Liver (tissue), 3 donors: ENCODE data around the gene CYP39A1.

Experiments used
- FOXA1 ChIP-seq: IDR thresholded peaks from 2 replicates; pipeline ENCODE4 v1.6.1; 2016; ENCODE audit warnings: antibody characterized with exemption
- GABPA ChIP-seq, 2 donors: IDR thresholded peaks in 1 of 2; conservative IDR thresholded peaks in 1 of 2; 2 replicates each; pipeline ENCODE4 v1.6.1; 2016; ENCODE audit warnings: antibody characterized with exemption in 2 of 2, mild to moderate bottlenecking in 1 of 2, moderate library complexity in 1 of 2
- RAD21 ChIP-seq, 2 donors: IDR thresholded peaks; 2 replicates each; pipeline ENCODE4 v1.6.1; 2016; ENCODE audit warnings: antibody characterized with exemption in 2 of 2, mild to moderate bottlenecking in 2 of 2
- TAF1 ChIP-seq: conservative IDR thresholded peaks from 2 replicates; pipeline ENCODE4 v1.6.1; 2016; ENCODE audit warnings: antibody characterized with exemption, mild to moderate bottlenecking
- TF ChIP-seq, protein P1 (sequence below): fragments of 150-350 bp; IDR thresholded peaks from 2 replicates; pipeline ENCODE4 v1.5.1; 2017; ENCODE audit warnings: improper control_type of control experiment, low read depth, low read length; ENCODE audit not compliant: missing input control
- TF ChIP-seq, protein P2 (sequence below): IDR thresholded peaks from 2 replicates; pipeline ENCODE4 v1.6.1; 2016; ENCODE audit warnings: antibody characterized with exemption, mild to moderate bottlenecking
- TF ChIP-seq, protein P3 (sequence below): IDR thresholded peaks from 2 replicates; pipeline ENCODE4 v1.6.1; 2016; ENCODE audit warnings: antibody characterized with exemption
- TF ChIP-seq, protein P4 (sequence below): IDR thresholded peaks from 2 replicates; pipeline ENCODE4 v1.6.1; 2016; ENCODE audit warnings: antibody characterized with exemption
- donor health status: healthy.
- donor health status: healthy.

DNA sequence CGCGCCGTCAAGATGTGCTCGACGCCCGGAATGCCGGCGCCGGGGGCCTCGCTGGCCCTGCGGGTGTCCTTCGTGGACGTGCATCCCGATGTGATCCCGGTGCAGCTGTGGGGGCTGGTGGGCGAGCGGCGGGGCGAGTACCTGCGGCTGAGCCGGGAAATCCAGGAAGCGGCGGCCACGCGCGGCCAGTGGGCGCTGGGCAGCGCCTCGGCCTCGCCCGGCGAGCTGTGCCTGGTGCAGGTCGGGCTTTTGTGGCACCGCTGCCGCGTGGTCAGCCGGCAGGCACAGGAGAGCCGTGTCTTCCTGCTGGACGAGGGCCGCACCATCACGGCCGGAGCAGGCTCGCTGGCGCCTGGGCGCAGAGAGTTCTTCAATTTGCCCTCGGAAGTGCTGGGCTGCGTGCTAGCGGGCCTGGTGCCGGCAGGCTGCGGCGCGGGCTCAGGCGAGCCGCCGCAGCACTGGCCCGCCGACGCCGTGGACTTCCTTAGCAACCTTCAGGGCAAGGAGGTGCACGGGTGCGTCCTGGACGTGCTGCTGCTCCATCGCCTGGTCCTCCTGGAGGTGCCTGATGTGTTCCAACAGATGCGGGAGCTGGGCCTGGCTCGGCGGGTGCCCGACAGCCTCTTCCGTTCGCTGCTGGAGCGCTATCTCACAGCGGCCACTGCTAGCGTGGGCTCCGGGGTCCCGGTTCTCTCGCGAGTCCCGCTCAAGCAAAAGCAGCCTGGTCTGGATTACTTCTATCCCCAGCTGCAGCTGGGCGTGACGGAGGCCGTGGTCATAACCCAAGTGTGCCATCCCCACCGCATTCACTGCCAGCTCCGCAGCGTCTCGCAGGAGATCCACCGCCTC lies 35.7 kb upstream of the CYP39A1 start:
- TF ChIP-seq FOXA1 (no peak), TAF1 (no peak), RAD21 (IDR thresholded peaks at IDR 0.05) (no peak), GABPA (IDR thresholded peaks at IDR 0.05 in 1 of 2, conservative IDR thresholded peaks at IDR 0.05 in 1 of 2) (no peak)
- TF ChIP-seq, protein P1, sequence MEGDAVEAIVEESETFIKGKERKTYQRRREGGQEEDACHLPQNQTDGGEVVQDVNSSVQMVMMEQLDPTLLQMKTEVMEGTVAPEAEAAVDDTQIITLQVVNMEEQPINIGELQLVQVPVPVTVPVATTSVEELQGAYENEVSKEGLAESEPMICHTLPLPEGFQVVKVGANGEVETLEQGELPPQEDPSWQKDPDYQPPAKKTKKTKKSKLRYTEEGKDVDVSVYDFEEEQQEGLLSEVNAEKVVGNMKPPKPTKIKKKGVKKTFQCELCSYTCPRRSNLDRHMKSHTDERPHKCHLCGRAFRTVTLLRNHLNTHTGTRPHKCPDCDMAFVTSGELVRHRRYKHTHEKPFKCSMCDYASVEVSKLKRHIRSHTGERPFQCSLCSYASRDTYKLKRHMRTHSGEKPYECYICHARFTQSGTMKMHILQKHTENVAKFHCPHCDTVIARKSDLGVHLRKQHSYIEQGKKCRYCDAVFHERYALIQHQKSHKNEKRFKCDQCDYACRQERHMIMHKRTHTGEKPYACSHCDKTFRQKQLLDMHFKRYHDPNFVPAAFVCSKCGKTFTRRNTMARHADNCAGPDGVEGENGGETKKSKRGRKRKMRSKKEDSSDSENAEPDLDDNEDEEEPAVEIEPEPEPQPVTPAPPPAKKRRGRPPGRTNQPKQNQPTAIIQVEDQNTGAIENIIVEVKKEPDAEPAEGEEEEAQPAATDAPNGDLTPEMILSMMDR: no peak
- TF ChIP-seq, protein P2, sequence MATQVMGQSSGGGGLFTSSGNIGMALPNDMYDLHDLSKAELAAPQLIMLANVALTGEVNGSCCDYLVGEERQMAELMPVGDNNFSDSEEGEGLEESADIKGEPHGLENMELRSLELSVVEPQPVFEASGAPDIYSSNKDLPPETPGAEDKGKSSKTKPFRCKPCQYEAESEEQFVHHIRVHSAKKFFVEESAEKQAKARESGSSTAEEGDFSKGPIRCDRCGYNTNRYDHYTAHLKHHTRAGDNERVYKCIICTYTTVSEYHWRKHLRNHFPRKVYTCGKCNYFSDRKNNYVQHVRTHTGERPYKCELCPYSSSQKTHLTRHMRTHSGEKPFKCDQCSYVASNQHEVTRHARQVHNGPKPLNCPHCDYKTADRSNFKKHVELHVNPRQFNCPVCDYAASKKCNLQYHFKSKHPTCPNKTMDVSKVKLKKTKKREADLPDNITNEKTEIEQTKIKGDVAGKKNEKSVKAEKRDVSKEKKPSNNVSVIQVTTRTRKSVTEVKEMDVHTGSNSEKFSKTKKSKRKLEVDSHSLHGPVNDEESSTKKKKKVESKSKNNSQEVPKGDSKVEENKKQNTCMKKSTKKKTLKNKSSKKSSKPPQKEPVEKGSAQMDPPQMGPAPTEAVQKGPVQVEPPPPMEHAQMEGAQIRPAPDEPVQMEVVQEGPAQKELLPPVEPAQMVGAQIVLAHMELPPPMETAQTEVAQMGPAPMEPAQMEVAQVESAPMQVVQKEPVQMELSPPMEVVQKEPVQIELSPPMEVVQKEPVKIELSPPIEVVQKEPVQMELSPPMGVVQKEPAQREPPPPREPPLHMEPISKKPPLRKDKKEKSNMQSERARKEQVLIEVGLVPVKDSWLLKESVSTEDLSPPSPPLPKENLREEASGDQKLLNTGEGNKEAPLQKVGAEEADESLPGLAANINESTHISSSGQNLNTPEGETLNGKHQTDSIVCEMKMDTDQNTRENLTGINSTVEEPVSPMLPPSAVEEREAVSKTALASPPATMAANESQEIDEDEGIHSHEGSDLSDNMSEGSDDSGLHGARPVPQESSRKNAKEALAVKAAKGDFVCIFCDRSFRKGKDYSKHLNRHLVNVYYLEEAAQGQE: no peak
- TF ChIP-seq, protein P3, sequence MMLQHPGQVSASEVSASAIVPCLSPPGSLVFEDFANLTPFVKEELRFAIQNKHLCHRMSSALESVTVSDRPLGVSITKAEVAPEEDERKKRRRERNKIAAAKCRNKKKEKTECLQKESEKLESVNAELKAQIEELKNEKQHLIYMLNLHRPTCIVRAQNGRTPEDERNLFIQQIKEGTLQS: no peak
- TF ChIP-seq, protein P4, sequence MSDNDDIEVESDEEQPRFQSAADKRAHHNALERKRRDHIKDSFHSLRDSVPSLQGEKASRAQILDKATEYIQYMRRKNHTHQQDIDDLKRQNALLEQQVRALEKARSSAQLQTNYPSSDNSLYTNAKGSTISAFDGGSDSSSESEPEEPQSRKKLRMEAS: no peak
